ENCODE measurements around the gene DYNLT2B. TPM values are rescaled to one million over a fixed set of nuclear protein-coding genes. Genes with fewer than 3 reads are reported as not detected.

DYNLT2B gene
- total RNA-seq: 25.3 and 28.9 TPM in 2 replicates

GRCh38 chr3:196317687-196318467 is at the start of gene DYNLT2B:
DYNLT2B (minus strand) TSS chr3:196318240; CDS start chr3:196318152, 88 bp downstream.

GRCh38 chr3:196287440-196288140 is 30.4 kb downstream of the DYNLT2B start, which contains the start of gene PCYT1A:
PCYT1A (minus strand) TSS chr3:196287726; CDS start chr3:196270531, 17,195 bp downstream.

Other genes with a start within 250 kb of the DYNLT2B start
- 151 and 177 TPM in 2 replicates for gene TFRC, start 236.2 kb downstream of the DYNLT2B start, total RNA-seq
- not detected in 2 replicates for gene ZDHHC19, start 106.8 kb downstream of the DYNLT2B start, total RNA-seq
- gene SLC51A, start 101.7 kb downstream of the DYNLT2B start, total RNA-seq: 0.14 TPM in 1 of 2 replicates, not detected in the other
- 58.9 and 70.0 TPM in 2 replicates for gene PCYT1A, start 30.5 kb downstream of the DYNLT2B start, total RNA-seq
- 1.8 TPM in 1 of 2 replicates, not detected in the other for gene TM4SF19, start 20.1 kb upstream of the DYNLT2B start, total RNA-seq
- gene UBXN7, start 114.2 kb upstream of the DYNLT2B start, total RNA-seq: 4.6 and 8.6 TPM in 2 replicates
- 13.2 TPM in 2 replicates for gene RNF168, start 185.5 kb upstream of the DYNLT2B start, total RNA-seq
- gene SMCO1, start 197.1 kb upstream of the DYNLT2B start, total RNA-seq: not detected in 2 replicates

Data from airway epithelial cell (primary cell).